GM10248 (cell line): ENCODE measurements around the gene KLHDC7B.

Source experiments
- CTCF ChIA-PET: fragments of 300-600 bp; sonication (Branson Sonifier 250); formaldehyde crosslinking; extraction: SDS; loops from one replicate; lab custom pipeline; 2021; ENCODE audit warnings: antibody characterized with exemption; lab: Yijun Ruan, JAX
- POLR2A ChIA-PET: fragments of 350-650 bp; sonication (Branson Sonifier 250); formaldehyde crosslinking; extraction: SDS; loops from one replicate; lab custom pipeline; 2020; ENCODE audit warnings: antibody characterized with exemption; lab: Yijun Ruan, JAX
- DNase-seq: peaks from one replicate; pipeline ENCODE4 v3.0.0; 2012; ENCODE audit errors: extremely low spot score
- CTCF ChIP-seq: IDR thresholded peaks from 2 replicates; pipeline ENCODE4 v1.5.1; 2012; ENCODE audit warnings: mild to moderate bottlenecking, low read depth; ENCODE audit errors: extremely low read depth, missing control alignments, control extremely low read depth

KLHDC7B gene

GRCh38 chr22:50506611-50507420, 38.9 kb upstream of the KLHDC7B start:
- POLR2A ChIA-PET: interaction anchor here (0.6 to 2.0 kb wide), 4 partner anchors 18 to 184 kb away, joined by 4 to 33 read pairs (median 7); partner anchors contain the start of genes SCO2 and SYCE3
- CTCF ChIA-PET: interaction anchor here (1.0 to 6.4 kb wide), 3 partner anchors 9 to 17 kb away, joined by 7 to 56 read pairs (median 12); partner anchors contain the start of gene SCO2
- no peak for TF ChIP-seq CTCF
- DNase-seq: no peak

- ChIA-PET POLR2A (interaction anchor here (0.6 to 2.0 kb wide), 10 partner anchors 10 to 545 kb away, joined by 3 to 33 read pairs (median 4); partner anchors contain the start of genes SCO2 and SYCE3), CTCF (interaction anchor here (0.6 to 6.4 kb wide), 9 partner anchors 9 to 255 kb away, joined by 3 to 56 read pairs (median 5); partner anchors contain the start of genes SCO2 and SYCE3)
- no peak for TF ChIP-seq CTCF
- peak; percentile 98 for DNase-seq
Measured at GRCh38 chr22:50507421-50507990, 38.2 kb upstream of the KLHDC7B start, which contains the start of gene LMF2. TSS of gene LMF2 (minus strand) at chr22:50507702. CDS start at chr22:50507675, 27 bp downstream.

GRCh38 chr22:50507991-50508884, 37.5 kb upstream of the KLHDC7B start, which contains the start of gene NCAPH2:
TSS of gene NCAPH2 (plus strand) at chr22:50508224. CDS start at chr22:50508338, 114 bp downstream.
- POLR2A ChIA-PET: interaction anchor here (0.6 to 2.0 kb wide), 11 partner anchors 9 to 546 kb away, joined by 3 to 33 read pairs (median 4); partner anchors contain the start of genes SCO2 and SYCE3
- CTCF ChIA-PET: interaction anchor here (0.6 to 6.4 kb wide), 13 partner anchors 9 to 255 kb away, joined by 3 to 56 read pairs (median 4); partner anchors contain the start of genes SCO2 and SYCE3
- no peak for TF ChIP-seq CTCF
- peak; percentile 100 for DNase-seq

- TF ChIP-seq CTCF: no peak
- no peak for DNase-seq
- ChIA-PET POLR2A (interaction anchor here (0.9 to 2.0 kb wide), 2 partner anchors 10 to 15 kb away, joined by 4 to 33 read pairs; partner anchors contain the start of gene SCO2), CTCF (interaction anchor here (1.0 to 6.4 kb wide), 8 partner anchors 9 to 256 kb away, joined by 3 to 56 read pairs (median 4); partner anchors contain the start of gene SCO2)
Measured at GRCh38 chr22:50508897-50509296, 36.8 kb upstream of the KLHDC7B start.

GRCh38 chr22:50513175-50513574, 32.5 kb upstream of the KLHDC7B start:
- ChIA-PET POLR2A (no interaction called here), CTCF (interaction anchor here (4.4 kb wide), 1 partner anchor 12 kb away, joined by 24 read pairs; the partner anchor contains the start of gene SCO2)
- no peak for TF ChIP-seq CTCF
- DNase-seq: no peak
